A549 (cell line): ENCODE results near the gene RBFA.

Source experiments
- CTCF ChIP-seq: fragments of >200 bp; sonication (Bioruptor Twin); formaldehyde crosslinking; IDR thresholded peaks from 3 replicates; pipeline ENCODE4 v1.5.1; 2016
- EP300 ChIP-seq, 2 experiments: fragments of >200 bp; sonication (Bioruptor Twin); formaldehyde crosslinking; IDR thresholded peaks; 2 replicates in 1 of 2; 3 replicates in 1 of 2; pipeline ENCODE4 v1.6.1; 2016 to 2017
- HDAC2 ChIP-seq: fragments of 200-600 bp; sonication (generic); IDR thresholded peaks from 2 replicates; pipeline ENCODE4 v1.6.1; 2016
- RAD21 ChIP-seq, 2 experiments: fragments of >200 bp in 1 of 2; sonication (Bioruptor Twin) in 1 of 2; formaldehyde crosslinking in 1 of 2; IDR thresholded peaks in 1 of 2; conservative IDR thresholded peaks in 1 of 2; 2 replicates in 1 of 2; 3 replicates in 1 of 2; pipeline ENCODE4 v1.6.1; 2012 to 2018; ENCODE audit warnings: inconsistent platforms in 1 of 2

- TF ChIP-seq CTCF (no peak), HDAC2 (no peak), RAD21 (conservative IDR thresholded peaks at IDR 0.05 in 1 of 2, IDR thresholded peaks at IDR 0.05 in 1 of 2) (no peak), EP300 (IDR thresholded peaks at IDR 0.05) (no peak)
Measured at GRCh38 chr18:80002468-80002867, 31.8 kb upstream of the RBFA start.
